H9 (cell line): ENCODE measurements around the gene NCKAP5. TPM values are rescaled to one million over a fixed set of nuclear protein-coding genes. Genes with fewer than 3 reads are reported as not detected.

Source experiments
- DNase-seq: peaks from one replicate; pipeline ENCODE4 v3.0.0-alpha.2; 2017
- H2AFZ ChIP-seq: one replicate; pipeline ENCODE4 v1.6.1; 2013; ENCODE audit warnings: mild to moderate bottlenecking, low read length, control low read depth, moderate library complexity
- H2AK5ac ChIP-seq: 2 replicates; pipeline ENCODE4 v1.6.1; 2013; ENCODE audit warnings: low read length, control low read depth, mixed read lengths; ENCODE audit not compliant: insufficient read length
- H2BK120ac ChIP-seq: one replicate; pipeline ENCODE4 v1.6.1; 2013; ENCODE audit warnings: low read depth, mild to moderate bottlenecking, low read length, control low read depth, inconsistent platforms; ENCODE audit not compliant: poor library complexity, severe bottlenecking
- H2BK12ac ChIP-seq: 2 replicates; pipeline ENCODE4 v1.6.1; 2013; ENCODE audit warnings: low read length, control low read depth, mixed read lengths, low read depth; ENCODE audit not compliant: insufficient read length
- H2BK15ac ChIP-seq: 2 replicates; pipeline ENCODE4 v1.6.1; 2013; ENCODE audit warnings: low read depth, low read length, control low read depth
- H2BK20ac ChIP-seq: one replicate; pipeline ENCODE4 v1.6.1; 2013; ENCODE audit warnings: low read depth, mild to moderate bottlenecking, low read length, control low read depth, inconsistent platforms; ENCODE audit not compliant: poor library complexity, severe bottlenecking
- H2BK5ac ChIP-seq: 2 replicates; pipeline ENCODE4 v1.6.1; 2013; ENCODE audit warnings: low read length, control low read depth, mixed read lengths; ENCODE audit not compliant: insufficient read length
- H3K14ac ChIP-seq: 2 replicates; pipeline ENCODE4 v1.6.1; 2013; ENCODE audit warnings: low read length, control low read depth; ENCODE audit not compliant: insufficient read depth
- H3K18ac ChIP-seq: 2 replicates; pipeline ENCODE4 v1.6.1; 2013; ENCODE audit warnings: low read depth, mild to moderate bottlenecking, mixed read lengths, low read length, control low read depth; ENCODE audit not compliant: insufficient read length
- H3K23ac ChIP-seq: 2 replicates; pipeline ENCODE4 v1.6.1; 2013; ENCODE audit warnings: low read length, control low read depth, mixed read lengths, low read depth; ENCODE audit not compliant: insufficient read length
- H3K23me2 ChIP-seq: 2 replicates; pipeline ENCODE4 v1.6.1; 2013; ENCODE audit warnings: low read depth, mild to moderate bottlenecking, mixed read lengths, low read length, control low read depth; ENCODE audit not compliant: insufficient read length, poor library complexity, severe bottlenecking
- H3K27ac ChIP-seq: 2 replicates; pipeline ENCODE4 v1.5.1; 2013; ENCODE audit warnings: low read length, control low read depth, mixed read lengths, low read depth; ENCODE audit not compliant: insufficient read length
- H3K27me3 ChIP-seq: 2 replicates; pipeline ENCODE4 v1.6.1; 2013; ENCODE audit warnings: low read length, control low read depth, inconsistent platforms; ENCODE audit not compliant: insufficient read depth
- H3K4ac ChIP-seq: 2 replicates; pipeline ENCODE4 v1.6.1; 2013; ENCODE audit warnings: low read depth, mild to moderate bottlenecking, control low read depth, inconsistent platforms, low read length, moderate library complexity
- H3K4me1 ChIP-seq: 2 replicates; pipeline ENCODE4 v1.6.1; 2013; ENCODE audit warnings: low read length, control low read depth, inconsistent platforms; ENCODE audit not compliant: insufficient read depth
- H3K4me2 ChIP-seq: 2 replicates; pipeline ENCODE4 v1.6.1; 2013; ENCODE audit warnings: low read length, control low read depth, mixed read lengths; ENCODE audit not compliant: insufficient read length, insufficient read depth
- H3K56ac ChIP-seq: 2 replicates; pipeline ENCODE4 v1.6.1; 2013; ENCODE audit warnings: low read depth, mild to moderate bottlenecking, mixed read lengths, low read length, control low read depth; ENCODE audit not compliant: insufficient read length
- H3K79me1 ChIP-seq: 2 replicates; pipeline ENCODE4 v1.6.1; 2013; ENCODE audit warnings: low read depth, mild to moderate bottlenecking, moderate library complexity, low read length, control low read depth, inconsistent platforms; ENCODE audit not compliant: insufficient read depth, poor library complexity, severe bottlenecking
- H3K79me2 ChIP-seq: 2 replicates; pipeline ENCODE4 v1.6.1; 2013; ENCODE audit warnings: low read length, control low read depth, inconsistent platforms; ENCODE audit not compliant: insufficient read depth
- H3K9ac ChIP-seq: 2 replicates; pipeline ENCODE4 v1.6.1; 2013; ENCODE audit warnings: low read length, control low read depth, mixed read lengths; ENCODE audit not compliant: insufficient read length; ENCODE audit errors: extremely low read depth
- H3K9me3 ChIP-seq: one replicate; pipeline ENCODE4 v1.6.1; 2013; ENCODE audit warnings: low read depth, low read length, inconsistent platforms; ENCODE audit not compliant: control insufficient read depth
- H3T11ph ChIP-seq: one replicate; pipeline ENCODE4 v1.6.1; 2013; ENCODE audit warnings: mild to moderate bottlenecking, low read length, control low read depth, inconsistent platforms
- H4K20me1 ChIP-seq: one replicate; pipeline ENCODE4 v1.6.1; 2013; ENCODE audit not compliant: control insufficient read depth, insufficient read length, insufficient read depth
- H4K5ac ChIP-seq: 2 replicates; pipeline ENCODE4 v1.6.1; 2013; ENCODE audit warnings: low read depth, mild to moderate bottlenecking, mixed read lengths, low read length, control low read depth; ENCODE audit not compliant: insufficient read length
- H4K8ac ChIP-seq: replicated peaks from 2 replicates; pipeline ENCODE4 v1.6.1; 2013; ENCODE audit warnings: low read length, control low read depth, mixed read lengths, low read depth; ENCODE audit not compliant: insufficient read length
- H4K91ac ChIP-seq: 2 replicates; pipeline ENCODE4 v1.6.1; 2013; ENCODE audit warnings: low read depth, mild to moderate bottlenecking, moderate library complexity, mixed read lengths, low read length, control low read depth; ENCODE audit not compliant: insufficient read length
- H3K27ac Mint-ChIP-seq, 3 experiments: 2 replicates in 2 of 3; 3 replicates in 1 of 3; pipeline ENCODE4 v1.8.0; 2020 to 2021; ENCODE audit warnings: mixed read lengths in 3 of 3, mild to moderate bottlenecking in 1 of 3, moderate library complexity in 1 of 3
- H3K27me3 Mint-ChIP-seq: 2 replicates; pipeline ENCODE4 v1.8.0; 2021; ENCODE audit warnings: low read depth, mild to moderate bottlenecking, moderate library complexity, mixed read lengths
- H3K36me3 Mint-ChIP-seq, 3 experiments: 2 replicates in 2 of 3; 3 replicates in 1 of 3; pipeline ENCODE4 v1.8.0; 2020 to 2021; ENCODE audit warnings: low read depth in 3 of 3, mixed read lengths in 3 of 3; ENCODE audit not compliant: insufficient read depth in 1 of 3
- H3K4me1 Mint-ChIP-seq, 2 experiments: 2 replicates each; pipeline ENCODE4 v1.8.0; 2020; ENCODE audit warnings: mixed read lengths in 2 of 2
- H3K4me3 Mint-ChIP-seq, 2 experiments: 2 replicates in 1 of 2; 3 replicates in 1 of 2; pipeline ENCODE4 v1.8.0; 2020 to 2021; ENCODE audit warnings: mild to moderate bottlenecking in 2 of 2, mixed read lengths in 2 of 2, moderate library complexity in 1 of 2
- H3K9me3 Mint-ChIP-seq, 2 experiments: 2 replicates in 1 of 2; 3 replicates in 1 of 2; pipeline ENCODE4 v1.8.0; 2020; ENCODE audit warnings: mild to moderate bottlenecking in 2 of 2, mixed read lengths in 2 of 2, moderate library complexity in 1 of 2
- total RNA-seq: library from RNA; stranded (reverse); gene quantifications from 2 replicates; pipeline ENCODE4 v1.2.1, GENCODE V29; 2021
- TF ChIP-seq, protein P1 (sequence below): fragments of 200-600 bp; sonication (generic); conservative IDR thresholded peaks from 3 replicates; pipeline ENCODE4 v1.8.0; 2021; ENCODE audit warnings: antibody characterized with exemption, mild to moderate bottlenecking

The NCKAP5 gene
- total RNA-seq, 1 experiment from 2014 or later, result 0.26 TPM

DNA sequence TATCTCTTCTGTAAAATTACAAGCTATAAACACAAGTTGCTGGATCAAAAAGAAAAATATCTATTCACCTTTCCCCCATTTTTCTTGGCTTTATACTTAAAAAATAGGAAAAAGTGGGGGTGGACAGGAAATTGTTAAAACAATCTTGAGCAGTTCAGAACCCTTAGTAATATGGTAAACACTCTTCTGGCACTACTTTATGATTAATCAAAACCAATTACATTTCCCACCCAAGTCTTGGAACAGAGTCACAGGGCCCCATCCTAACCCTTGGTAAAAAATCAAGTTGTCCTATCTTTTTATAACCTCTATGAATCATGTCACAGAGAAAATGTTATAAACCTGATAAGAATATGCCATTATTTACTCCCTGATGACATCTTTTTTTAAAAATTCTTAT, 570.0 kb downstream of the NCKAP5 start:
- H3K27me3 Mint-ChIP-seq, result no peaks in the 10 kb centered on the region
- Histone ChIP-seq H3K79me2 (no peaks in the 10 kb centered on the region), H2BK15ac (no peak overlapping the region), H3K79me1 (no peaks in the 10 kb centered on the region), H4K91ac (no peak overlapping the region), H3K4ac (no peak overlapping the region), H3K23me2 (no peaks in the 10 kb centered on the region), H3K4me1 (no peaks in the 10 kb centered on the region), H3K9ac (no peak overlapping the region), H3K23ac (no peak overlapping the region), H3K9me3 (no peaks in the 10 kb centered on the region), H3T11ph (no peak overlapping the region), H4K5ac (no peak overlapping the region), H2AK5ac (no peak overlapping the region), H2AFZ (no peak overlapping the region), H2BK120ac (no peak overlapping the region), H2BK20ac (no peak overlapping the region), H3K27me3 (no peaks in the 10 kb centered on the region), H2BK5ac (no peak overlapping the region), H3K56ac (no peak overlapping the region), H4K20me1 (no peaks in the 10 kb centered on the region), H3K4me2 (no peak overlapping the region), H4K8ac (no peak overlapping the region), H3K27ac (no peak overlapping the region), H2BK12ac (no peak overlapping the region), H3K14ac (no peak overlapping the region), H3K18ac (no peak overlapping the region)
- TF ChIP-seq, protein P1, sequence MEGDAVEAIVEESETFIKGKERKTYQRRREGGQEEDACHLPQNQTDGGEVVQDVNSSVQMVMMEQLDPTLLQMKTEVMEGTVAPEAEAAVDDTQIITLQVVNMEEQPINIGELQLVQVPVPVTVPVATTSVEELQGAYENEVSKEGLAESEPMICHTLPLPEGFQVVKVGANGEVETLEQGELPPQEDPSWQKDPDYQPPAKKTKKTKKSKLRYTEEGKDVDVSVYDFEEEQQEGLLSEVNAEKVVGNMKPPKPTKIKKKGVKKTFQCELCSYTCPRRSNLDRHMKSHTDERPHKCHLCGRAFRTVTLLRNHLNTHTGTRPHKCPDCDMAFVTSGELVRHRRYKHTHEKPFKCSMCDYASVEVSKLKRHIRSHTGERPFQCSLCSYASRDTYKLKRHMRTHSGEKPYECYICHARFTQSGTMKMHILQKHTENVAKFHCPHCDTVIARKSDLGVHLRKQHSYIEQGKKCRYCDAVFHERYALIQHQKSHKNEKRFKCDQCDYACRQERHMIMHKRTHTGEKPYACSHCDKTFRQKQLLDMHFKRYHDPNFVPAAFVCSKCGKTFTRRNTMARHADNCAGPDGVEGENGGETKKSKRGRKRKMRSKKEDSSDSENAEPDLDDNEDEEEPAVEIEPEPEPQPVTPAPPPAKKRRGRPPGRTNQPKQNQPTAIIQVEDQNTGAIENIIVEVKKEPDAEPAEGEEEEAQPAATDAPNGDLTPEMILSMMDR, result no peak
- peaks cover 0 to 3% (median 0%) of the 10 kb centered on the region in 3 experiments; a peak in 1 of 7 replicates for H3K36me3 Mint-ChIP-seq
- H3K27ac Mint-ChIP-seq, result no peak overlapping the region
- H3K4me3 Mint-ChIP-seq, result no peak overlapping the region
- H3K4me1 Mint-ChIP-seq, result no peaks in the 10 kb centered on the region
- no peaks in the 10 kb centered on the region; a peak in 1 of 5 replicates for H3K9me3 Mint-ChIP-seq
- DNase-seq, result no peak
